SJSA1 (cell line): ENCODE measurements around the gene C18orf54. TPM values are rescaled to one million over a fixed set of nuclear protein-coding genes. Genes with fewer than 3 reads are reported as not detected.
A peak's percentile ranks its signal among the peaks of the same experiment; 100 is the strongest.

ENCODE experiments used
- DNase-seq, 2 experiments: peaks; one replicate each; pipeline ENCODE4 v3.0.0-alpha.2; 2015 to 2020; ENCODE audit warnings: low spot score in 2 of 2, low read depth in 1 of 2
- H3K27ac ChIP-seq: fragments of 250-450 bp; sonication (Bioruptor Pico); 2 replicates; pipeline ENCODE4 v1.5.1; 2020; ENCODE audit warnings: mild to moderate bottlenecking, moderate library complexity
- H3K27me3 ChIP-seq: fragments of 250-450 bp; sonication (Bioruptor Pico); replicated peaks from 2 replicates; pipeline ENCODE4 v1.5.1; 2020; ENCODE audit warnings: mild to moderate bottlenecking, moderate library complexity
- H3K36me3 ChIP-seq: fragments of 250-450 bp; sonication (Bioruptor Pico); 2 replicates; pipeline ENCODE4 v1.5.1; 2020; ENCODE audit warnings: mild to moderate bottlenecking
- H3K4me1 ChIP-seq: fragments of 250-450 bp; sonication (Bioruptor Pico); replicated peaks from 2 replicates; pipeline ENCODE4 v1.6.1; 2021; ENCODE audit warnings: mild to moderate bottlenecking
- H3K4me3 ChIP-seq: fragments of 250-450 bp; sonication (Bioruptor Pico); 2 replicates; pipeline ENCODE4 v1.5.1; 2020; ENCODE audit warnings: mild to moderate bottlenecking
- H3K9me3 ChIP-seq: fragments of 250-450 bp; sonication (Bioruptor Pico); replicated peaks from 2 replicates; pipeline ENCODE4 v1.5.1; 2020; ENCODE audit warnings: mild to moderate bottlenecking
- total RNA-seq: library from RNA; depleted of rRNA; stranded (reverse); fragments of >200 nt; shearing (Covaris generic); gene quantifications from 2 replicates; pipeline ENCODE4 v1.2.3, GENCODE V29; 2014; rRNA removed

The C18orf54 gene
- total RNA-seq, 1 experiment from 2014 or later, result 10.2 TPM

DNA sequence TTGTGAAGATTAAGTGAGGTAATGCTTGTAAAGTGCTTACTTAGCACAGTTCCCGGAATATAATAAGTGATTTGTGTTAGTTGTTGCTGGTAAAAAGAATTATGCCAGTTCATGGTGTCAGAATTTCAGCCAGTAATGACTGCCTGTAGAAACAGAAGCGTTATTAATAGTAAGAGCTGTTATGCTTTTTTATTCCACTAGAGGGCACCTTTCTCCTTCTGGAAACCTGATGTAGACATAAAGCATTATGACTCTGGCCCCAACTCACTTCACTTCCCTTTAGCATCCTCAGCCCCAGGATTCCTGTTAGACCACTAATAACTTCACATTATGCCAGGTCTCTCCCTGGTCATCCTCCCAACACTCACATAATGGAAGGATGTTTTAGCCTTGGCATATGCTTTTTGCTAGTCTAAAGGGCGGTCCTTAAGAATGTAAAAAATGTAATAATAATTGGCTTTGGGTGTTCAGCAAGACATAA, 34.9 kb downstream of the C18orf54 start:
- Histone ChIP-seq H3K4me3 (no peak overlapping the region), H3K9me3 (0 out of 2 replicates have a peak, but pooled peaks cover 1% of the 10 kb centered on the region), H3K36me3 (no peaks in the 10 kb centered on the region), H3K27ac (no peak overlapping the region), H3K27me3 (no peaks in the 10 kb centered on the region), H3K4me1 (peaks cover 19% of the 10 kb centered on the region)
- peak in 1 of 2 experiments; percentile 52 for DNase-seq

DNA sequence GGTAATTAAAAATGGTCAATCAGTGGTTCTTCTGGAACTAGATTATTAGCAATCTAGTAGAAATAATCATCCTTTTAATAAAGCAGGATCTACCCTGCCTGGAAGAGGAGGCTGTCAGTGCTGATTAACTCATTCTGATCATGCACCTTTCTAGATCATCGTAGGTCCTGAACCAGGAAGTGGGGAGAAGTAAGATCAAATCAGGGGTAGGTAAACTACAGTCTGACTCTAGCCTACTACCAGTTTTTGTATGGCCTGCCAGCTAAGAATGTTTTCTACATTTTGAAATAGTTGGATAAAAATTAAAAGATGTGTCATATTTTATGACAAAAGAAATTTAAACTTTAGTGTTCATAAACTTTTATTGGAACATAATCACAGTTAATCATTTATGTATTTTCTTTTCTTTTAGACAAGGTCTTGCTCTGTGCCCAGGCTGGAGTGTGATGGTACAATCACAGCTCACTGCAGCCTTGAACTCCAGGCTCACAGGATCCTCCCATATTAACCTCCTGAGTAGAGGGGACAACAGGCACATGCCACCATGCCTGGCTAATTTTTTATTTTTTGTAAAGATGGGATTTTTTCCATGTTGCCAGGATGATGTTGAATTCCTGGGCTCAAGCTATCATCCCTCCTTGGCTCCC, 36.1 kb downstream of the C18orf54 start:
- no peak for DNase-seq
- no peaks in the 10 kb centered on the region for H3K9me3 ChIP-seq
- H3K27ac ChIP-seq, result no peak overlapping the region
- no peak overlapping the region for H3K4me3 ChIP-seq
- H3K27me3 ChIP-seq, result no peaks in the 10 kb centered on the region
- peaks cover 7% of the 10 kb centered on the region for H3K4me1 ChIP-seq
- no peaks in the 10 kb centered on the region for H3K36me3 ChIP-seq

DNA sequence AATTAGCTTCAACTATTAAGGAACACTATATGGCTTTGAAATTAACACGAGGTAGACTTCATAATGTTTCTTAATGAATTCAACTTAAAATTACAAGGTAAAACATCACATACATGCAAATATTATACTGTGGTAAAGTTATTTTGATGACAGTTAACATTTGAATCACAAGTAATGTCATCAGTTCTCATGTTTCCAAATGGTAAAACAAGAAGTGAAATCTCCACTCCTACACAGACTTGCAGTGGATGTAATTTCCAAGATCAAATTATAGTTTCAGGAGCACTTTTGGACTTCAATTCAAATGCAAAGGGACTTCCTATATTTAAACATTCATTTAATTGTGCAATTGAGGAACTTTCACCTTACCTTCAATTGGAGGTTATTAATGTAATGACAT, 39.1 kb downstream of the C18orf54 start:
- DNase-seq, result no peak
- H3K36me3 ChIP-seq, result no peaks in the 10 kb centered on the region
- H3K27ac ChIP-seq, result no peak overlapping the region
- no peaks in the 10 kb centered on the region for H3K27me3 ChIP-seq
- H3K4me1 ChIP-seq, result no peaks in the 10 kb centered on the region
- H3K4me3 ChIP-seq, result no peak overlapping the region
- H3K9me3 ChIP-seq, result no peaks in the 10 kb centered on the region

DNA sequence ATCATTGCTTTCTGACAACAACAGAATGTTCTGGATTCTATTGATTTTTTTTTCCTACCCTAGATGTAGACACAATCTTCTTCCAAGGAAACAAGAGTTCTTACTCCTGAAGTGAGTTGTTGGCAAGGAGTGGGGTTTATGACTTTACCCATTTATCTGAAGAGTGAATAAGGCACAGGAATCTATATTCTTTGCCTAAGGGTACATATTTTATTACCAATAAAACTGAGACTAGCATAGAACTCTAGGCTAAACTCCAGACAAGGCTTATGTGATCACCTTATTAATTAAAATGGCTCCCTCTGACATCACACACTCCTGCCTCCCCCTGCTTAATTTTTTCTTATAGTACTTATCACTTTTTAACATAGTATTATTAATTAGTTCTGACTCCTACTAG, 47.6 kb downstream of the C18orf54 start:
- Histone ChIP-seq H3K9me3 (no peaks in the 10 kb centered on the region), H3K27me3 (no peaks in the 10 kb centered on the region), H3K27ac (no peak overlapping the region), H3K4me1 (no peaks in the 10 kb centered on the region), H3K36me3 (no peaks in the 10 kb centered on the region), H3K4me3 (no peak overlapping the region)
- DNase-seq, result no peak

DNA sequence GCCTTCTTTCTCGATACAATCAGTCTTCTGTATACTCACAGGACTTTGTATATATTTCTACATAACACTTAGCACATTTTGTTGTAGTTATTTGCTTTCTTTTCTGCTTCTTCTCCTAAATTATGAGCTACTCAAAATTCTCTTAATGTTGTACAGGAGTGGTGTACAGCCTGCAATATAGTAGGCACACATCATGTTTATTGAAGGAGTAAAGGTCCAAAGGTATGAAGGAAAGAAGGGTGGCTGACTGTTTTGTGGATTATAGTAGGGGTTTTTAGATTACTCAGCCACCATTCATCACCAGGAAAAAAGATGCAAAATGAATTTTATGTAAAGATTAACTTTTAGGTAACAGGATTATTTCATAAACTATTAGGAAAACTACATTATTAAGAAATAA, 54.1 kb downstream of the C18orf54 start:
- Histone ChIP-seq H3K9me3 (no peaks in the 10 kb centered on the region), H3K27ac (no peak overlapping the region), H3K4me3 (no peak overlapping the region), H3K36me3 (no peaks in the 10 kb centered on the region), H3K4me1 (peaks cover 5% of the 10 kb centered on the region; the same call in 1 of the 2 replicates), H3K27me3 (no peaks in the 10 kb centered on the region)
- DNase-seq, result no peak

DNA sequence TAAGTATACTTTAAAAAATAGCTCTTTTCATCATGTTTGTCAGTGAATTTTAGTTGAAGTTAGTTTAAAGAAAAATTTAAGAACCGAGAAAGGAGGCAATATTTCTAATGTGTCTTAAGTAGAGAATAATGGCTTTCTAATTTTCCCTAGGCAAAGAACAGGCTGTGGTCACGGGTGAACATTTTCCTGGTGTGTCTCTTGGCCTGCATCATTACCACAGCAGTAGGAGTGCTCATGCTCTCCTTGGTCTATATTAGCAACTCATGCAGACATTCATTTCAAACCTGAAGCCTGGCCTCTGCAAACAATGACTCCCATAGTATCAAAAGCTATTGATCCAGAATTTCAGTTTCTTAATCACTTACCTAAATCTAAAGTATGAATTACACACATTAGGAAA, 57.4 kb downstream of the C18orf54 start:
- H3K4me1 ChIP-seq, result peaks cover 5% of the 10 kb centered on the region; the same call in 1 of the 2 replicates
- no peak for DNase-seq
- no peak overlapping the region for H3K4me3 ChIP-seq
- H3K36me3 ChIP-seq, result no peaks in the 10 kb centered on the region
- H3K27ac ChIP-seq, result no peak overlapping the region
- no peaks in the 10 kb centered on the region for H3K27me3 ChIP-seq
- no peaks in the 10 kb centered on the region for H3K9me3 ChIP-seq

DNA sequence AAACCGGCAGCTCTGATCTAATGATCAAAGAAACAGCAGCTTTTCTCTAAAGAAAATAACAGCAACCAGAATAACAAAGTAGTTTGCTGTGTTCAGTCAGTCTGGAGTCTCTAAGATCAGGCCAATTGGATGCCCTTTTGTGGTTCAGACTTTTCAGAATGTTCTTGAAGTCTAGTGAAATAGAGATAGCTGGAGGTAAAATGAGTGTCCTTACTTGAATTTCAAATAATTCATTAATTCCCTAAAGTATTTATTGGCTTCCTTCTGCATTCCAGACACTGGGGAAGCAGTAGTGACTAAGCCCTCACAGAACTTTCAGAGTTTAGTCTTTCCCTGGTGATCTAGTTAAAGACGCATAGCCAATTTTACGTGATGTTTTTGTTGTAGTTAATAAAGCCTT, 58.7 kb downstream of the C18orf54 start:
- Histone ChIP-seq H3K9me3 (no peaks in the 10 kb centered on the region), H3K27ac (no peak overlapping the region), H3K4me3 (no peak overlapping the region), H3K27me3 (0 out of 2 replicates have a peak, but pooled peaks cover 3% of the 10 kb centered on the region), H3K4me1 (peaks cover 5% of the 10 kb centered on the region; the same call in 1 of the 2 replicates), H3K36me3 (no peaks in the 10 kb centered on the region)
- peak in 1 of 2 experiments; percentile 7 for DNase-seq

DNA sequence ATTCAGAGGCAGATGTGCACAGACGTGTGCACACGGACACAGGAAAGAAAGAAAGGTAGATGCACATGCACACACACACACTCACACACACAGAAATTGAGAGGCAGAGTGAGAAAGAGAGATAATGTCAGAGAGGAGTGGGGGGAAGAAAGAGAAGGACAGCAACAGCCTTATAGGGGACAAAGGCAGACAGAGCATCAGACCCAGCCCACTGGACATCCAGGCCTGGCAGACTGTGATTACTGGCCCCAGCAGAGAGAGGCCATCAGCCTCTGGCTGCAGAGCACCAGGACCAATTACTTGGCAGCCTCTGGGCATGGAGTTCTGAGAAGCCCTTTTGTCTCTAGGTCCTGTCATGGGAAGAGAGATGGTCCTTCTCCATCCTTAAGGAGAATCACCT, 66.1 kb downstream of the C18orf54 start:
- no peaks in the 10 kb centered on the region for H3K4me1 ChIP-seq
- no peak overlapping the region for H3K4me3 ChIP-seq
- H3K9me3 ChIP-seq, result no peaks in the 10 kb centered on the region
- 0 out of 2 replicates have a peak, but pooled peaks cover 3% of the 10 kb centered on the region for H3K27me3 ChIP-seq
- no peak for DNase-seq
- no peaks in the 10 kb centered on the region for H3K36me3 ChIP-seq
- H3K27ac ChIP-seq, result no peak overlapping the region

DNA sequence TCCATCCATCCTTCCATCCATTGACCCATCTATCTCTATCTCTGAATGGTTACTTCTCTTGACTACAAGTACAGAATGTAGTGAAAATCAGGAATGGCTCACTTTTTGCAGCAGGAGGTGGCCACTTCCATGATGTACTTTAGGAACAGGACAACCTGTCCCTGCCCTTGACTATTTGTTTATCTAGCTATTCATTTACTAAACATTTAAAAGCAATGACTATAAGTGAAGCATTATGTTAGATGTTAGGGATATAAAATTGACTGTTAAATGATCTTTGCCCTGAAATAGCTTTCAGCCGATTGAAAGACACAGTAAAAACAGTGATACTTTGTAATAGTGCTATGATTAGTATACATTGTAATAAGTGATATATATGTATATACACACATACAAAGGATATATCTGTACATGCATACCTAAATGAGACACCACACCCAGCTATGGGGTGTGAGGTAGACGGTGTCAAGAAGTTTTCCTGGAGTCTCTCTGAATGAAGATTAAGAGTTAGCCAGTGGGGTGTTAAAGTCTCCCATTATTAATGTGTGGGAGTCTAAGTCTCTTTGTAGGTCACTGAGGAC, 68.5 kb downstream of the C18orf54 start:
- H3K4me1 ChIP-seq, result no peaks in the 10 kb centered on the region
- H3K9me3 ChIP-seq, result no peaks in the 10 kb centered on the region
- H3K36me3 ChIP-seq, result no peaks in the 10 kb centered on the region
- H3K27me3 ChIP-seq, result no peaks in the 10 kb centered on the region
- no peak overlapping the region for H3K27ac ChIP-seq
- H3K4me3 ChIP-seq, result no peak overlapping the region
- no peak for DNase-seq

Other genes starting within 250 kb of the C18orf54 start
- gene MBD2, start 133.2 kb upstream of the C18orf54 start, total RNA-seq, result 38.4 and 41.5 TPM in 2 replicates
- 6.4 and 12.5 TPM in 2 replicates for gene POLI, start 88.4 kb upstream of the C18orf54 start, total RNA-seq
- gene STARD6, start within 50 bp of the C18orf54 start, total RNA-seq, result 1.2 TPM in 1 of 2 replicates, not detected in the other
- not detected in 2 replicates for gene DYNAP, start 233.3 kb downstream of the C18orf54 start, total RNA-seq